Upper lobe of right lung (tissue), 1 donor: ENCODE measurements around the gene TBC1D21. TPM values are rescaled to one million over a fixed set of nuclear protein-coding genes. Genes with fewer than 3 reads are reported as not detected.
"Not testable (repeated sequence)": the region's sequence is repeated elsewhere in the genome, so short reads cannot be mapped to it uniquely, and the experiment has no call there.

ENCODE experiments used
- ATAC-seq: fragments of 200-7000 bp; cut with Tn5 transposase; one replicate; pipeline ENCODE4 v1.9.1; 2020; ENCODE audit warnings: mild to moderate bottlenecking, moderate library complexity
- DNase-seq: peaks from one replicate; pipeline ENCODE4 v3.0.0-alpha.2; 2020
- H3K27ac ChIP-seq: fragments of 200-600 bp; one replicate; pipeline ENCODE4 v1.8.0; 2022
- H3K27me3 ChIP-seq: fragments of 200-600 bp; one replicate; pipeline ENCODE4 v1.8.0; 2022; ENCODE audit warnings: mild to moderate bottlenecking
- H3K36me3 ChIP-seq: fragments of 200-600 bp; one replicate; pipeline ENCODE4 v1.8.0; 2022
- H3K4me1 ChIP-seq: fragments of 200-600 bp; one replicate; pipeline ENCODE4 v1.8.0; 2022
- H3K4me3 ChIP-seq: fragments of 200-600 bp; one replicate; pipeline ENCODE4 v1.8.0; 2022; ENCODE audit warnings: mild to moderate bottlenecking
- H3K9me3 ChIP-seq: fragments of 200-600 bp; one replicate; pipeline ENCODE4 v1.8.0; 2022
- CTCF ChIP-seq: fragments of 200-600 bp; IDR thresholded peaks from one replicate; pipeline ENCODE4 v1.8.0; 2022; ENCODE audit warnings: antibody characterized with exemption
- intact Hi-C: fragments of 100-400 bp; cut with DNase I; formaldehyde crosslinking; loops from one replicate; pipeline ENCODE4 v1.11.0; 2022
- total RNA-seq: library from RNA; stranded (reverse); fragmentation: NEBNext Ultra II Directional; extraction: Animal tissue kit (Norgen Biotek cat#: 25700); gene quantifications from one replicate; pipeline ENCODE4 v1.2.1, GENCODE V29; 2021
- donor health status: DM: no; HTN: yes; CAD: no; lungs with severe emphysema.

TBC1D21 gene
- total RNA-seq, 1 donor from 2014 or later, result not detected

GRCh38 chr15:73937296-73937695, 63.9 kb downstream of the TBC1D21 start:
- peaks cover 20% of the 10 kb centered on the region for H3K4me1 ChIP-seq
- ATAC-seq (no peak), DNase-seq (no peak)
- H3K9me3 ChIP-seq, result no peaks in the 10 kb centered on the region
- no peak overlapping the region for H3K27ac ChIP-seq
- H3K27me3 ChIP-seq, result no peaks in the 10 kb centered on the region
- intact Hi-C loops, result no loop called here
- no peak overlapping the region for H3K4me3 ChIP-seq
- no peaks in the 10 kb centered on the region for H3K36me3 ChIP-seq
- TF ChIP-seq CTCF, result no peak

- Histone ChIP-seq H3K9me3 (no peaks in the 10 kb centered on the region), H3K27ac (no peak overlapping the region), H3K36me3 (no peaks in the 10 kb centered on the region), H3K4me3 (no peak overlapping the region), H3K27me3 (no peaks in the 10 kb centered on the region), H3K4me1 (peaks cover 20% of the 10 kb centered on the region)
- DNase-seq, result no peak
- intact Hi-C loops, result no loop called here
- no peak for TF ChIP-seq CTCF
- ATAC-seq, result no peak
Measured at GRCh38 chr15:73937726-73938125, 64.4 kb downstream of the TBC1D21 start.

GRCh38 chr15:73938516-73938915, 65.2 kb downstream of the TBC1D21 start:
- H3K27ac ChIP-seq, DNase-seq, H3K9me3 ChIP-seq, ATAC-seq, H3K4me3 ChIP-seq, H3K36me3 ChIP-seq, intact Hi-C loops, H3K27me3 ChIP-seq: not testable (repeated sequence)
- peaks cover 20% of the 10 kb centered on the region for H3K4me1 ChIP-seq

Other genes with a start within 250 kb of the TBC1D21 start
- gene NPTN, start 240.2 kb upstream of the TBC1D21 start, total RNA-seq, result 131 TPM
- gene CD276, start 189.2 kb upstream of the TBC1D21 start, total RNA-seq, result 60.8 TPM
- 6.2 TPM for gene INSYN1, start 120.2 kb upstream of the TBC1D21 start, total RNA-seq
- gene LOXL1, start 52.9 kb downstream of the TBC1D21 start, total RNA-seq, result 11.1 TPM
- 23.4 TPM for gene STOML1, start 118.7 kb downstream of the TBC1D21 start, total RNA-seq
- 82.9 TPM for gene PML, start 121.2 kb downstream of the TBC1D21 start, total RNA-seq
- not detected for gene GOLGA6A, start 209.0 kb downstream of the TBC1D21 start, total RNA-seq